HepG2 (cell line): Measurements from ENCODE around the gene KHK. TPM values are rescaled to one million over a fixed set of nuclear protein-coding genes. Genes with fewer than 3 reads are reported as not detected.

Experiments used
- AKAP8 ChIP-seq: sonication (generic); formaldehyde crosslinking; IDR thresholded peaks from 2 replicates; pipeline ENCODE4 v1.5.1; 2020; ENCODE audit warnings: mild to moderate bottlenecking, missing genetic modification reagents
- EP300 ChIP-seq, 3 experiments: sonication (generic) in 1 of 3; formaldehyde crosslinking in 1 of 3; IDR thresholded peaks; 2 replicates each; pipeline versions ENCODE4 v1.5.1 to v1.6.1; 2011 to 2020; ENCODE audit warnings: low read depth in 2 of 3, low read length in 2 of 3, borderline replicate concordance in 1 of 3, improper control_type of control experiment in 1 of 3, mild to moderate bottlenecking in 1 of 3, missing genetic modification reagents in 1 of 3, moderate library complexity in 1 of 3
- GPN1 ChIP-seq: sonication (generic); formaldehyde crosslinking; IDR thresholded peaks from 2 replicates; pipeline ENCODE4 v1.5.1; 2020; ENCODE audit warnings: missing genetic modification reagents, borderline replicate concordance
- HIVEP1 ChIP-seq: sonication (generic); formaldehyde crosslinking; IDR thresholded peaks from 2 replicates; pipeline ENCODE4 v1.4.0; 2020; ENCODE audit warnings: mild to moderate bottlenecking, missing genetic modification reagents
- MIXL1 ChIP-seq: IDR thresholded peaks from 2 replicates; pipeline ENCODE4 v1.6.1; 2016
- POGZ ChIP-seq: sonication (generic); formaldehyde crosslinking; IDR thresholded peaks from 2 replicates; pipeline ENCODE4 v1.4.0; 2020; ENCODE audit warnings: mild to moderate bottlenecking, missing genetic modification reagents
- PPARG ChIP-seq: conservative IDR thresholded peaks from 2 replicates; pipeline ENCODE4 v1.6.1; 2016; ENCODE audit warnings: missing biosample characterization, missing genetic modification reagents
- RARA ChIP-seq: IDR thresholded peaks from 2 replicates; pipeline ENCODE4 v1.6.1; 2016; ENCODE audit warnings: missing genetic modification reagents, missing compliant biosample characterization
- RBM39 ChIP-seq: fragments of 200-400 bp; formaldehyde crosslinking; IDR thresholded peaks from one replicate; pipeline ENCODE4 v1.6.1; 2018; ENCODE audit warnings: antibody characterized with exemption, mild to moderate bottlenecking, low read depth, low read length; ENCODE audit not compliant: poor library complexity, severe bottlenecking
- RNF2 ChIP-seq: fragments of 450-650 bp; conservative IDR thresholded peaks from 2 replicates; pipeline ENCODE4 v1.6.1; 2016; ENCODE audit warnings: low read depth
- ZNF546 ChIP-seq: sonication (generic); formaldehyde crosslinking; conservative IDR thresholded peaks from 2 replicates; pipeline ENCODE4 v1.8.1; 2023; ENCODE audit warnings: mild to moderate bottlenecking, missing genetic modification reagents
- ZNF549 ChIP-seq: sonication (generic); formaldehyde crosslinking; IDR thresholded peaks from 2 replicates; pipeline ENCODE4 v1.5.0; 2020; ENCODE audit warnings: missing genetic modification reagents
- polyA plus RNA-seq, 8 experiments: library from polyadenylated mRNA; depleted of rRNA in 3 of 8; stranded (reverse) in 7 of 8; unstranded in 1 of 8; fragments of >200 nt; fragmentation: Illumina TruSeq in 4 of 8; extraction: Trizol in 4 of 8; gene quantifications; 2 replicates each; pipeline versions ENCODE4 v1.2.1 to v1.2.3, GENCODE V29; 2011 to 2016; ENCODE audit warnings: low read depth in 4 of 8, missing spikeins in 1 of 8, mixed read lengths in 1 of 8; ENCODE audit not compliant: insufficient read depth in 1 of 8
- total RNA-seq, 5 experiments: library from RNA; depleted of rRNA; stranded (reverse); fragments of >200 nt; fragmentation: Illumina TruSeq; extraction: Trizol; gene quantifications; 2 replicates each; pipeline ENCODE4 v1.2.3, GENCODE V29; 2016; ENCODE audit warnings: low read depth in 1 of 5
- TF ChIP-seq, protein P1 (sequence below): sonication (generic); formaldehyde crosslinking; IDR thresholded peaks from one replicate; pipeline ENCODE4 v1.5.1; 2020; ENCODE audit warnings: mild to moderate bottlenecking, missing genetic modification reagents; ENCODE audit errors: not compliant biosample characterization
- TF ChIP-seq, protein P2 (sequence below): sonication (generic); formaldehyde crosslinking; IDR thresholded peaks from 2 replicates; pipeline ENCODE4 v1.4.0; 2020; ENCODE audit warnings: missing genetic modification reagents, borderline replicate concordance
- TF ChIP-seq, protein P3 (sequence below): sonication (generic); formaldehyde crosslinking; IDR thresholded peaks from 2 replicates; pipeline ENCODE4 v1.8.1; 2022; ENCODE audit warnings: low read depth, mild to moderate bottlenecking, missing genetic modification reagents

KHK gene
- total and polyA plus RNA-seq, 2 of the 13 experiments (the other 11 are each of a cell fraction or from before 2014, with no cell fraction given), result 40.9 to 99.2 TPM

DNA sequence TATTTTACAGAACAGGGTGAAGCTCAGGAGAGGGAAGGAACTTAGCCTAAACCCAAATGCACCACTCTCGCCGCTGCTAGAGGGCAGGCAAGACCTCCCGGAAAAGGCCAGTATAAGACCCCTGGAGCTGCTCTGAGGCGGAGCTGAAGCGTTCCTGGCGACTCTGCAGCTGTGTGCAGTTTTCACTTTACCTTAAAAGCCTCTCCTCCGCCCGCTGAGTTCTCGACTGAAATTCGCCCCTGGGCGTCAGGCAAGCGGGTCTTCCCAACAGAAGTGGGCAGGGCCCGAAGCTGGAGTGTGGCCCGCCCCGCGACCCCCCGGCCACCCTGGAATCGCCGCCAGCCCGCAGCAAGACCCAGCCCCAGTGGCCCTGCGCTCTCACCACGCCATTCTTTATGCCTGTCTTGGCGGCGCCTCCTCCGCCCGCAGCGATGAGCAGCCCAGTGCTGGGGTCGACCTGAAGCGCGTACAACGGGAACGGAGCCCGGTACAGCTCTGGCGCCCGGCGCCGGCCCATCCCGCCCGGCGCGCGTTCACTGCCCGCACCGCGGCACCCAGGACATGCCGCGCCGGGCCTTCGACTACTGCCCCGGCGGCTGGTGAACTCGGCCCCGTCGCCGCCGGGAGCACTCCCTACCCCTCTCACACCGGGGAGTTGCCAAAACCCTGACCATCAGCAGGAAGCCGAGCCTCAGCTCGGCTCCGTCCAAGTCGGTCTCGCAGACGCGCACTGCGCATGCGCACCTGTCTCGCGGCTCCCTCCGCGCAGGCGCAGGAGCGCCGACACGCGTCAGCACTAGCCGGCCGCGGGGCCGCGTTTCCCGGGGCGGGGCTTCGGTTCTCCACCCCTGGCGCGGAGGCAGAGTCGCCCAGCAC, 47.6 kb downstream of the KHK start, which contains the start of gene PREB (continued):
- TF ChIP-seq GPN1 (CRISPR knock-in tag) (no peak), ZNF546 (peak; percentile 92), HIVEP1 (no peak; the same call in none of the 2 replicates), AKAP8 (CRISPR knock-in tag) (peak; percentile 80), MIXL1 (no peak), POGZ (peak; percentile 83), ZNF549 (CRISPR knock-in tag) (no peak), RBM39 (peak; percentile 35), RNF2 (0 out of 2 replicates have a peak, but pooled peaks have one; percentile 27), RARA (CRISPR knock-in tag) (no peak), EP300 (IDR thresholded peaks at IDR 0.05; ENCODE audit: low read depth in 2 of 2, low read length in 2 of 2) (0 out of 4 replicates have a peak, but pooled peaks have one; percentile 7 to 26), EP300 (CRISPR knock-in tag; IDR thresholded peaks at IDR 0.05; ENCODE audit: borderline replicate concordance) (no peak), PPARG (no peak)
- TF ChIP-seq, protein P1, sequence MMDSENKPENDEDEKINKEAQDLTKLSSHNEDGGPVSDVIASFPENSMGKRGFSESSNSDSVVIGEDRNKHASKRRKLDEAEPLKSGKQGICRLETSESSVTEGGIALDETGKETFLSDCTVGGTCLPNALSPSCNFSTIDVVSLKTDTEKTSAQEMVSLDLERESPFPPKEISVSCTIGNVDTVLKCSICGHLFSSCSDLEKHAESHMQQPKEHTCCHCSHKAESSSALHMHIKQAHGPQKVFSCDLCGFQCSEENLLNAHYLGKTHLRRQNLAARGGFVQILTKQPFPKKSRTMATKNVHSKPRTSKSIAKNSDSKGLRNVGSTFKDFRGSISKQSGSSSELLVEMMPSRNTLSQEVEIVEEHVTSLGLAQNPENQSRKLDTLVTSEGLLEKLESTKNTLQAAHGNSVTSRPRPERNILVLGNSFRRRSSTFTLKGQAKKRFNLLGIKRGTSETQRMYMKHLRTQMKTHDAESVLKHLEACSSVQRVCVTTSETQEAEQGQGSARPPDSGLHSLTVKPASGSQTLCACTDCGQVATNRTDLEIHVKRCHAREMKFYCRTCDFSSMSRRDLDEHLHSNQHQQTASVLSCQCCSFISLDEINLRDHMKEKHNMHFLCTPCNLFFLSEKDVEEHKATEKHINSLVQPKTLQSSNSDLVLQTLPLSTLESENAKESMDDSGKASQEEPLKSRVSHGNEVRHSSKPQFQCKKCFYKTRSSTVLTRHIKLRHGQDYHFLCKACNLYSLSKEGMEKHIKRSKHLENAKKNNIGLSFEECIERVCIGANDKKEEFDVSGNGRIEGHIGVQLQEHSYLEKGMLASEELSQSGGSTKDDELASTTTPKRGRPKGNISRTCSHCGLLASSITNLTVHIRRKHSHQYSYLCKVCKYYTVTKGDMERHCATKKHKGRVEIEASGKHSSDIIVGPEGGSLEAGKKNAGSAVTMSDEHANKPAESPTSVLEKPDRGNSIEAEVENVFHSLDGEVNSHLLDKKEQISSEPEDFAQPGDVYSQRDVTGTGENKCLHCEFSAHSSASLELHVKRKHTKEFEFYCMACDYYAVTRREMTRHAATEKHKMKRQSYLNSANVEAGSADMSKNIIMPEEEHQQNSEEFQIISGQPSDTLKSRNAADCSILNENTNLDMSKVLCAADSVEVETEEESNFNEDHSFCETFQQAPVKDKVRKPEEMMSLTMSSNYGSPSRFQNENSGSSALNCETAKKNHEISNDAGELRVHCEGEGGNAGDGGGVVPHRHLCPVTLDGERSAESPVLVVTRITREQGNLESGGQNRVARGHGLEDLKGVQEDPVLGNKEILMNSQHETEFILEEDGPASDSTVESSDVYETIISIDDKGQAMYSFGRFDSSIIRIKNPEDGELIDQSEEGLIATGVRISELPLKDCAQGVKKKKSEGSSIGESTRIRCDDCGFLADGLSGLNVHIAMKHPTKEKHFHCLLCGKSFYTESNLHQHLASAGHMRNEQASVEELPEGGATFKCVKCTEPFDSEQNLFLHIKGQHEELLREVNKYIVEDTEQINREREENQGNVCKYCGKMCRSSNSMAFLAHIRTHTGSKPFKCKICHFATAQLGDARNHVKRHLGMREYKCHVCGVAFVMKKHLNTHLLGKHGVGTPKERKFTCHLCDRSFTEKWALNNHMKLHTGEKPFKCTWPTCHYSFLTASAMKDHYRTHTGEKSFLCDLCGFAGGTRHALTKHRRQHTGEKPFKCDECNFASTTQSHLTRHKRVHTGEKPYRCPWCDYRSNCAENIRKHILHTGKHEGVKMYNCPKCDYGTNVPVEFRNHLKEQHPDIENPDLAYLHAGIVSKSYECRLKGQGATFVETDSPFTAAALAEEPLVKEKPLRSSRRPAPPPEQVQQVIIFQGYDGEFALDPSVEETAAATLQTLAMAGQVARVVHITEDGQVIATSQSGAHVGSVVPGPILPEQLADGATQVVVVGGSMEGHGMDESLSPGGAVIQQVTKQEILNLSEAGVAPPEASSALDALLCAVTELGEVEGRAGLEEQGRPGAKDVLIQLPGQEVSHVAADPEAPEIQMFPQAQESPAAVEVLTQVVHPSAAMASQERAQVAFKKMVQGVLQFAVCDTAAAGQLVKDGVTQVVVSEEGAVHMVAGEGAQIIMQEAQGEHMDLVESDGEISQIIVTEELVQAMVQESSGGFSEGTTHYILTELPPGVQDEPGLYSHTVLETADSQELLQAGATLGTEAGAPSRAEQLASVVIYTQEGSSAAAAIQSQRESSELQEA (CRISPR knock-in tag), result peak; percentile 58
- TF ChIP-seq, protein P2, sequence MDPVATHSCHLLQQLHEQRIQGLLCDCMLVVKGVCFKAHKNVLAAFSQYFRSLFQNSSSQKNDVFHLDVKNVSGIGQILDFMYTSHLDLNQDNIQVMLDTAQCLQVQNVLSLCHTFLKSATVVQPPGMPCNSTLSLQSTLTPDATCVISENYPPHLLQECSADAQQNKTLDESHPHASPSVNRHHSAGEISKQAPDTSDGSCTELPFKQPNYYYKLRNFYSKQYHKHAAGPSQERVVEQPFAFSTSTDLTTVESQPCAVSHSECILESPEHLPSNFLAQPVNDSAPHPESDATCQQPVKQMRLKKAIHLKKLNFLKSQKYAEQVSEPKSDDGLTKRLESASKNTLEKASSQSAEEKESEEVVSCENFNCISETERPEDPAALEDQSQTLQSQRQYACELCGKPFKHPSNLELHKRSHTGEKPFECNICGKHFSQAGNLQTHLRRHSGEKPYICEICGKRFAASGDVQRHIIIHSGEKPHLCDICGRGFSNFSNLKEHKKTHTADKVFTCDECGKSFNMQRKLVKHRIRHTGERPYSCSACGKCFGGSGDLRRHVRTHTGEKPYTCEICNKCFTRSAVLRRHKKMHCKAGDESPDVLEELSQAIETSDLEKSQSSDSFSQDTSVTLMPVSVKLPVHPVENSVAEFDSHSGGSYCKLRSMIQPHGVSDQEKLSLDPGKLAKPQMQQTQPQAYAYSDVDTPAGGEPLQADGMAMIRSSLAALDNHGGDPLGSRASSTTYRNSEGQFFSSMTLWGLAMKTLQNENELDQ (CRISPR knock-in tag), result no peak
- TF ChIP-seq, protein P3, sequence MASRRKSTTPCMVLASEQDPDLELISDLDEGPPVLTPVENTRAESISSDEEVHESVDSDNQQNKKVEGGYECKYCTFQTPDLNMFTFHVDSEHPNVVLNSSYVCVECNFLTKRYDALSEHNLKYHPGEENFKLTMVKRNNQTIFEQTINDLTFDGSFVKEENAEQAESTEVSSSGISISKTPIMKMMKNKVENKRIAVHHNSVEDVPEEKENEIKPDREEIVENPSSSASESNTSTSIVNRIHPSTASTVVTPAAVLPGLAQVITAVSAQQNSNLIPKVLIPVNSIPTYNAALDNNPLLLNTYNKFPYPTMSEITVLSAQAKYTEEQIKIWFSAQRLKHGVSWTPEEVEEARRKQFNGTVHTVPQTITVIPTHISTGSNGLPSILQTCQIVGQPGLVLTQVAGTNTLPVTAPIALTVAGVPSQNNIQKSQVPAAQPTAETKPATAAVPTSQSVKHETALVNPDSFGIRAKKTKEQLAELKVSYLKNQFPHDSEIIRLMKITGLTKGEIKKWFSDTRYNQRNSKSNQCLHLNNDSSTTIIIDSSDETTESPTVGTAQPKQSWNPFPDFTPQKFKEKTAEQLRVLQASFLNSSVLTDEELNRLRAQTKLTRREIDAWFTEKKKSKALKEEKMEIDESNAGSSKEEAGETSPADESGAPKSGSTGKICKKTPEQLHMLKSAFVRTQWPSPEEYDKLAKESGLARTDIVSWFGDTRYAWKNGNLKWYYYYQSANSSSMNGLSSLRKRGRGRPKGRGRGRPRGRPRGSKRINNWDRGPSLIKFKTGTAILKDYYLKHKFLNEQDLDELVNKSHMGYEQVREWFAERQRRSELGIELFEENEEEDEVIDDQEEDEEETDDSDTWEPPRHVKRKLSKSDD (CRISPR knock-in tag), result peak; percentile 90
